ENCODE results near the gene AP2B1.

DNA sequence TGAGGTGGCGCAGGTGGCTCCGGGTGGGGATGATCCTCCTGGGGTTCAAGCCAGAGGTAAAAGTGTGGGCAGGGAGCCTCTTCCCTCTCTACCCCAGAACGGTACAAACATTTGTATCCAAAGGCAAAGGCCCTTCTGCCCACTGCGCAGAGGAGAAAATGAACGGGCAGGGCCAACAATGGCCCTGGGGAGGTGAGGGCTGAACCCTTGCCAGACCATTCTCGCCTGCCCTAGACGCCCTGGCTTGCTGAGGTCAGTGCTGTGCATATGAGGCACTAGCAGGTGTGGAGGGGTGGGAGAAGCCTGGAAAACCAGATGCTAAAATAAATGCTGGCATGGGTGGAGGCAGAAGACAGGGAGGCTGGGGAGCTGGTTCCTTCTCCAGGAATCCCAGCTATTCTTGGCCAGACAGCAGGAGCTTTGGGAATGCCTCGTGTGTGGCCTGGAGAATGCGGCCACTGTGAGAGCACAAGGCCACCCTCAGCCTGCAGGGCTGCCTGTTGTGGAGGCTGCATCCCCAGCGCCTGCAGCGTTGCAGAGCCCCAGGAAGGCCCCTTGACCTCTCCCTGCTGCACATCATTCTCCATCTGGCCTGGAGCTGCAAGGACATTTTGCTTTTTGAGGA is 178.1 kb downstream of the AP2B1 start:
- no peak for TF ChIP-seq CTCF (IDR thresholded peaks at IDR 0.05 in 2 of 3, conservative IDR thresholded peaks at IDR 0.05 in 1 of 3; ENCODE audit: insufficient read depth in 2 of 3, low read depth in 1 of 3, low read length in 3 of 3)
- no peak for TF ChIP-seq BHLHE40 (IDR thresholded peaks at IDR 0.05; ENCODE audit: low read length)
- TF ChIP-seq, protein P1, sequence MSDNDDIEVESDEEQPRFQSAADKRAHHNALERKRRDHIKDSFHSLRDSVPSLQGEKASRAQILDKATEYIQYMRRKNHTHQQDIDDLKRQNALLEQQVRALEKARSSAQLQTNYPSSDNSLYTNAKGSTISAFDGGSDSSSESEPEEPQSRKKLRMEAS (CRISPR knock-in tag; IDR thresholded peaks at IDR 0.05): no peak
- TF ChIP-seq, protein P2, sequence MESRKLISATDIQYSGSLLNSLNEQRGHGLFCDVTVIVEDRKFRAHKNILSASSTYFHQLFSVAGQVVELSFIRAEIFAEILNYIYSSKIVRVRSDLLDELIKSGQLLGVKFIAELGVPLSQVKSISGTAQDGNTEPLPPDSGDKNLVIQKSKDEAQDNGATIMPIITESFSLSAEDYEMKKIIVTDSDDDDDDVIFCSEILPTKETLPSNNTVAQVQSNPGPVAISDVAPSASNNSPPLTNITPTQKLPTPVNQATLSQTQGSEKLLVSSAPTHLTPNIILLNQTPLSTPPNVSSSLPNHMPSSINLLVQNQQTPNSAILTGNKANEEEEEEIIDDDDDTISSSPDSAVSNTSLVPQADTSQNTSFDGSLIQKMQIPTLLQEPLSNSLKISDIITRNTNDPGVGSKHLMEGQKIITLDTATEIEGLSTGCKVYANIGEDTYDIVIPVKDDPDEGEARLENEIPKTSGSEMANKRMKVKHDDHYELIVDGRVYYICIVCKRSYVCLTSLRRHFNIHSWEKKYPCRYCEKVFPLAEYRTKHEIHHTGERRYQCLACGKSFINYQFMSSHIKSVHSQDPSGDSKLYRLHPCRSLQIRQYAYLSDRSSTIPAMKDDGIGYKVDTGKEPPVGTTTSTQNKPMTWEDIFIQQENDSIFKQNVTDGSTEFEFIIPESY (CRISPR knock-in tag; IDR thresholded peaks at IDR 0.05): no peak
- TF ChIP-seq IRF1 (CRISPR knock-in tag; IDR thresholded peaks at IDR 0.05; ENCODE audit: borderline replicate concordance): no peak
- TF ChIP-seq JUN (IDR thresholded peaks at IDR 0.05; ENCODE audit: borderline replicate concordance, low read depth, low read length): no peak
- TF ChIP-seq JUN (CRISPR knock-in tag; IDR thresholded peaks at IDR 0.05; ENCODE audit: borderline replicate concordance): no peak
- TF ChIP-seq EZH2 (IDR thresholded peaks at IDR 0.05; ENCODE audit: borderline replicate concordance, low read depth, low read length): no peak
- no peak for TF ChIP-seq EGR1 (conservative IDR thresholded peaks at IDR 0.05)
- TF ChIP-seq ZBTB17 (CRISPR knock-in tag; IDR thresholded peaks at IDR 0.05): no peak

Measured in K562 (cell line).